Glomerular endothelial cell (primary cell): ENCODE data around the gene KIFC3. TPM values are rescaled to one million over a fixed set of nuclear protein-coding genes. Genes with fewer than 3 reads are reported as not detected.
"Not testable (repeated sequence)": the region's sequence is repeated elsewhere in the genome, so short reads cannot be mapped to it uniquely, and the experiment has no call there.

Experiments used
- DNase-seq: peaks from one replicate; pipeline ENCODE4 v3.0.0-alpha.2; 2011; ENCODE audit warnings: low read depth, low spot score; ENCODE audit errors: extremely low read depth
- total RNA-seq: library from RNA; depleted of rRNA; stranded (reverse); fragments of >200 nt; gene quantifications from 2 replicates; pipeline ENCODE4 v1.2.3, GENCODE V29; 2015

KIFC3 gene
- total RNA-seq, 1 donor from 2014 or later: 76.7 TPM

GRCh38 chr16:57743886-57744641 lies 58.2 kb downstream of the KIFC3 start:
- DNase-seq: no peak

GRCh38 chr16:57743458-57743857 lies 58.8 kb downstream of the KIFC3 start:
- DNase-seq: no peak

DNA sequence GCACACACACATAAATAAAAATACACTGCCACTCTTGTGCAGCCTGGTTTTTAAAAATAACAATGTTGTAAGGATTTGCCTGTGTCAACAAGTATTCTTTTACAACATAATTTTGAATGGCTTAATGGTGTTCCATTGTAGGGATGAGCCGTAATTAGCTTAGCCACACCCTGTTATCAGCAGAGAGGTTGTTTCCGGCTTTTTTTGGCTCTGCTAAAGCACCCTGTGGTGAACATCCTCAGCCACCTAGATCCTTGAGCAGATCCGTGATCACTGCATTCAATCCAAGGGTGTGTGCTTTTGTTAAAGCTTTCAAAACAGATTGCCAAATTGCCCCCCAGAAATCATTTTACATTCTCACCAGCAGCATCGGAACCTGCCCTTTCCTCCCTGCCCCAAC lies 59.7 kb downstream of the KIFC3 start:
- DNase-seq: no peak

GRCh38 chr16:57741660-57742191 lies 60.6 kb downstream of the KIFC3 start:
- no peak for DNase-seq

DNA sequence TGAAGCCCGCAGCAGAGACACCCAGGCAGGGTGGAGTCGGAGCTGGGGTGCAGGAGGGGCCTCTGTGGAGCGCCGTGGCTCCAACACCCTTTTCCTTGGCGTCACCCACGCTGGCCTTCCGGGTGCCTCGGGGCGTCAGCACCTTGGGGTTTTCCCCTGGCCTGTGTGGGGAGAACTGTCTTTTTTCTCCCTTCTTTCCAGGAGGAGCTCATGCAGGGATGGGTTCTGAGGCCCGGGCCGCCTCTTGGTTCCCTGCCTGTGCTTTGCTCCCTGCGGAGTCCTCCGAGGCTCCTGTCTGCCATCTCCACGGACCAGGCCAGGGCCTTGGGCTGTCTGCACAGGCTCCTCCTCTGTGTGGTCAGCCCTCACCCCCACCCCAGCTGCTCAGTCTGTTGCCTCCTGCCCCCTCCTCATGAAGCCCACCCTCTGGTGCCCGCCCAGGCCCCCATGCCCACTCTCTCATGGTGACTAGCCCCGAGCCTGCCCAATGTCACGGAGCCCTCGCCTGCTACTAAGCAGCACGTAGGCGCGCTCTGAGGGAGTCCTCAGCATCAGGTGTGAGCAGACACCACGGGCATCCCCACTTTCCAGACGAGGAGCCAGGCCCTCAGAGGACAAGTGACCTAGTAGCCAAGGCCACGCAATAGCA lies 61.7 kb downstream of the KIFC3 start:
- no peak for DNase-seq

DNA sequence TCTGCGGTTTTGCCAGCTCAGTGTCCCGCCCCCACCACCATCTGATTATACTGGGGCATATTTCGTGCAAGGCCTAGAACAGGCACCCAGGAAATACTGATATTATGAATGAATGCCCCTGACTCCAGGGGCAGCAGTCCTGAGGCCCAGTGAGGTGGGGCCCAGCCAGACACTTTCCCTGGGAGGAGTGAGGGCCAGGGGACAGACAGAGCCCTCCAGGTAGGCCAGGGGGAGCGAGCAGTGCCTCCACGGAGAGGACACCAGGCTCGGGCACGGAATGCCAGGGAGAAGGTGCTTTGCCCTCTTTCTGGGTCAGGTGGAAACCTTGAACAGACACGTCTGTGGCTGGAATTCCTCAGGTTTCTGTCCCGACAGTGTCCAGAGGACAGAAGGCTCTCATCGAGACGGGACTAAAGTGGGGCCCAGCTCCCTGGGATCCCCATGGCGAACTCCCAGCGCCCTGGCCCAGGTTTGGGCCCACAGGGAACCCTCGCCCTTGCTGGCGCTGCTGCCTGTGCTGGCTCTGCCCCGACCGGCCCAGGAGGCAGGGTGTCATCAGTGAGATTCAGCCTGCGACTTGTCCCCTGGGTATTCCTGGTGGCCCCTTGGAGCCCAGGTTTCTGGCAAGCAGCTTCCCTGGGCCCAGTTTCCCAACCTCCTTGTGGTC lies 62.4 kb downstream of the KIFC3 start:
- no peak for DNase-seq

DNA sequence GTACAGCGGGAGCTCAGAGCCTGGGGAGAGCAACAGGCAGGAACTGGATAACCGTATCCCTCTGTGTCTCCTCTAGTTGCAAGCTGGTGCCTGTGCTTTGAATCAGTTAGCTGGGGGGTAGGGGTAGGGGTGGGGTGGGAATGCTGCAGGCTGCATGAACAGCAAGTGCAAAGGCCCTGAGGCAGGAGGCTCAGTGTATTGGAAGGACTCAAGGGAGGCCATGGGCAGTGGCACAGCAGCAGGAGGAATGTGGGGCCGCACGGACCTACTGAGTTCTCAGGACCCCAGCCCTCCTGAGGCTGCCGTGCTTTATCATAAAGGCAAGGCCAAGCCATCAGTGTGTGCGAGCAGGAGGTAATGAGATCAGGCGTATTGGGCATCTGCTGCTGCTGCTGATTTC lies 63.4 kb downstream of the KIFC3 start:
- DNase-seq: no peak

DNA sequence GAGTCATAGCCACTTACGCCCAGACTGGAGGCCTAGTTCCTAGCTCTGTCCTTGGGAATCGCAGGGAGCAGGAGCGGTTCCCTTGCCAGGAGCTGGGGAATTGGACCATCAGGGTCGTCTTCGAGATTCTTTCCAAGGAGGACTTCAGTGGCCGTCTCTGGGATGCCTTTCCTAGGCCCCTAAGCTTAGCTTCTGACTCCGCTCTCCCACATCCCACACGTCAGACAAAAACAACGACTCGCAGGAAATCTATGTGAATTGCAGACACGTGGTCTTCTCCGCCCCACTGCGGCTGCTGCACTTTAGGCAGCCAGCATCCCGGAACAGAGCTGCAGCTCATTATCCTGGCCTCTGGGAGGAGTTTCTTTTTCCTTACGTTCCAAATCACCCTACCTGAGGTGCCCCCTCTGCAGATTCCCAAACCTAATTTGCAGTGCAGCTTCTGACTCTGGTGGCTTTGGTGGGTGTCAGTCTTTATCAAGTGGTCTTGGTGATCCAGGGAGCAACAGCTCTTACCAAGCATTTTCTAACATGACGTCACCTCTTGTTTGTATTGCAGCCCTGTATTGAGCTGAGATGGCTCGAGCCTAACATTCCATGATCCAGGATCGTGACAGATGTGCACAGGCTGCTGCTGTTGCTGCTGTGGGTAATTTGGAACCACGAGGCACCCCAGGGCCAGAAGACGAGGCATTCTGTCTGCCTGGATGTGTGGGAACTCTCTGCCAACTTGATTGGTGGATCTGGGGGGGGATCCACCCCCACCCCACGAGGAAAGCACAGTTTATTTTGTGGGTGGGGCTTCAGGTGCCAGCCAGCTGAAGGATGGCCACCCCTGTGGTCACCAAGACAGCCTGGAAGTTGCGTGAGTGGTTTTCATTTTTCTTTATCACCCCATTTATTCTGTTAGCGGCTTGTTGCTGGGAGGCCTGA lies 65.6 kb downstream of the KIFC3 start:
- peak; percentile 41 for DNase-seq

GRCh38 chr16:57735755-57736418 lies 66.4 kb downstream of the KIFC3 start, which contains the start of gene KATNB1:
KATNB1 (plus strand) TSS chr16:57735770; CDS start chr16:57737244, 1,474 bp downstream.
- no peak for DNase-seq

DNA sequence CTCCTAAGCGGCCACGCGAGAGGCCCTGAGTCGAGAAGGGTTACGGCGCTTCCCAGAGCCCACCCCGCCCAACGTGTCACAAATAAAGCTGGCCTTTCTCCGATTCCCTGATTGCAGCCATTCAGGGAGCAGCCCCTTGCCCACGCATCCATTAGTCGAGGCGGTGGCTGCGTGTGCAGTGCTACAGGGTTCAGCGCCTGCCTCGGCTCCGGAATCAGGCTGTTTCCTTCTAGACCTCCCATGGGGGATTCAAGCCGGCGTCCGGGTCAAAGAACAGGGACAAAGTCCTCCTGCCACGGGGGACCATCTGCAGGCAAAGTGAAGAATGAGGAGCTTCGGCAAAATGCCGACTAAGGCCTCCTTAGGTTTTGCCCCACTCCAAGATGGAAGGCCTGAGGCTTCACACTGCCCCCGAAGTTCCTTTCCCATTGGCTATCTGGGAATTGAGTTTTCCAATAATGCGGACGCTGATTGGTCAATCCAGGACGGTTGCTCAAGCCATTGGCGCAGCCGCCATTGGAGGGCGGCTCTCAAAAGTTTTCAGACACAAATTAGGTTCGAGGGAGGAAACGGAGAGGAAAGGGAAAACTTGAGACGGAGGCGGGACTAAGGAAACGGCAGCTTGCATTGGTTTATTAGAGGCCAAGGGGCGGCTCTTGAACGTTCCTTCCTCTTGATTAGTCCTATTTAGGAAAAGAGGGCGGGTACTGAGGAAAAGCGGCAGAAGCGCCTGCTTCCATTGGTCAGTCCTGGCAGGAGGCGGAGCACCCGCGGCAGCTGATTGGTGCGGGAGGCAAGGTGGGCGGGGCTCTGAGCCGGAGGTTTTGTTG lies 67.2 kb downstream of the KIFC3 start:
- DNase-seq: peak; percentile 100

GRCh38 chr16:57734308-57734924 lies 67.9 kb downstream of the KIFC3 start:
- DNase-seq: no peak

DNA sequence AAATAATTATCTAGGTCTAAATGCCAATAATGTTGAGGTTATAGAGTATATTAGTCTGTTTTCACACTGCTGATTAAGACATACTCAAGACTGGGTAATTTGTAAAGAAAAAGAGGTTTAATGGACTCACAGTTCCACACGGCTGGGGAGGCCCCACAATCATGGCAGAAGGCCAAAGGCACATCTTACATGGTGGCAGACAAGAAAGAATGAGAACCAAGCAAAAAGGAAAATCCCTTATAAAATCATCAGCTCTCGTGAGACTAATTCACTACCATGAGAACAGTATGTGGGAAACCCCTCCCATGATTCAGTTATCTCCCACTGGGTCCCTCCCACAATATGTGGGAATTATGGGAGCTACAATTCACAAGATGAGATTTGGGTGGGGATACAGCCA lies 69.6 kb downstream of the KIFC3 start:
- no peak for DNase-seq

DNA sequence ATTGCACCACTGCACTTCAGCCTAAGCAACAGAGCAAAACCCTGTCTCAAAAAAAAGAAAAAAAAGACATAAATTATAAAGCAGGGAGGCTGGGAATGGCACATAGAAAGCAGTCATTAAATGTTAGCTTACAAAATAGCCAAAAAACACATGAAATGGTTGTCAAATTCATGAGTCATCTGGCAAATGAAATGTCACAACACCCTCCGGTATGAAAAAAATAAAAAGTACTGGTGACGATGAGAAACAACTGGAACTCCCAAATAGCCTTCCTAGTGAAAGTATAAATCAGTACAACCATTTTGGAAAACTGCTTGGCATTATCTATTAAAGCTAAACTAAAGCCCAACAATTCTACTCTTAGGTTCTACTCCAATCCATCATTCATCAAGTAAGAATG lies 70.3 kb downstream of the KIFC3 start:
- DNase-seq: no peak

DNA sequence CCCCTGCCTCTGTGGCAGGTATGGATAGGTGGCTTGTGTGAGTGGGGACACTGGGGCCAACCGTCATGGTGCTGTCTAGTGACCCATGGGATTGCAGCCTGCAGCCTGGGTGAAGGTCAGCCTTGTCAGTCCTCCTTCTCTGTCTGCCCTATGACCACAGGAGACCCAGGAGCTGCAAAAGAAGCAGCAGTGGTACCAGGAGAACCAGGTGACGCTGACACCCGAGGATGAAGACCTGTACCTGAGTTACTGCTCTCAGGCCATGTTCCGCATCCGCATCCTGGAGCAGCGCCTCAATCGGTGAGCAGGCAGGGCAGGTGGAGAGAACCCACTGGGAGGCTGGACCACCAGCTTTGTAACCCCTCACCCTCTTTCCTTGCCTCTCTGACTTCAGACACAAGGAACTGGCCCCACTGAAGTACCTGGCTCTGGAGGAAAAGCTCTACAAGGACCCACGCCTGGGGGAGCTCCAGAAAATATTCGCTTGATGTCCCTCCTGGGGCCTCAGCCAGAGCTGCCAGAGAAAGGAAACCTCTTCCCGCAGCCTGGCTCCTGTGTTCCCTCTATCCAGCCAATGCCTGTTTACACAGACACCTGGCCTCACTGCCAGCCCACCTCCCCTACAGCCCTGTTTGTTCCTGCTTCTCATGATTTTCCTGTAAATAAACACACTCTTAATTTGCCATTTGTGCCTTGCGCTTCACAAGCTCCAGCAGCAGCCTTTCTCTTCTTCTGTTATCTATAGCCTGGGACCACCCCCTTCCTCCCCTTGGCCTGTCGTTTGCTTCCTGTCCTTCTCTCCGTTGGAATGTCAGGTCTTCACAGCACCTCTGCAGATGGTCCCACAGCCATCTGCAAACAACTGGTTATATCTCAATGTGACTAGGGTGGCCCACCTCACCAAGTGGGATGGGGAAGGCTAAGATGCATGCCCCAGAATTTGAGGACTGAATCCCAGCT lies 71.2 kb downstream of the KIFC3 start:
- DNase-seq: no peak

DNA sequence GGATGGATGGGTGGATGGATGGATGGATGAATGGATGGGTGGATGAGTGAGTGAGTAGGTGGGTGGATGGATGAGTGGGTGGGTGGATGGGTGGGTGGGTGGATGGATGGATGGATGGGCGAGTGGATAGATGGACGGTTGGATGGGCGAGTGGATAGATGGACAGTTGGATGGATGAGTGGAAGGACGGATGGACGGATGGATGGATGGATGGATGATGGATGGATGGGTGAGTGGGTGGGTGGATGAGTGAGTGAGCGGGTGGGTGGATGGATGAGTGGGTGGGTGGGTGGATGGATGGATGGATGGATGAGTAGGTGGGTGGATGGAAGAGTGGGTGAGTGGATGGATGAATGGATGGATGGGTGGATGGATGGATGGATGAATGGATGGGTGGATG lies 72.4 kb downstream of the KIFC3 start:
- DNase-seq: not testable (repeated sequence)

GRCh38 chr16:57729182-57729484 lies 73.2 kb downstream of the KIFC3 start:
- no peak for DNase-seq

- no peak for DNase-seq
Observed at GRCh38 chr16:57728336-57729181, 73.7 kb downstream of the KIFC3 start.
